Measurements from ENCODE around the gene ZCCHC14. TPM values are rescaled to one million over a fixed set of nuclear protein-coding genes. Genes with fewer than 3 reads are reported as not detected.
A peak's percentile ranks its signal among the peaks of the same experiment; 100 is the strongest.

Gene ZCCHC14
- total and polyA plus RNA-seq, 2 of the 13 experiments (the other 11 are each of a cell fraction or from before 2014, with no cell fraction given): 12.4 to 12.5 TPM

GRCh38 chr16:87490096-87490798 lies 2.6 kb downstream of the ZCCHC14 start:
- Histone ChIP-seq H3K9me3 (ENCODE audit: low read length) (no peaks in the 10 kb centered on the region), H3K27me3 (ENCODE audit: control insufficient read depth in 1 of 2, insufficient read depth in 2 of 2, low read length in 2 of 2) (no peaks in the 10 kb centered on the region; a peak in 1 of 5 replicates), H3K27ac (ENCODE audit: extremely low read length, insufficient read depth, low read length) (peak overlapping the region; percentile 63), H3K79me2 (ENCODE audit: insufficient read depth, low read length) (peaks cover 68% of the 10 kb centered on the region), H3K36me3 (replicated peaks in 1 of 2; ENCODE audit: control insufficient read depth in 1 of 2, insufficient read depth in 2 of 2, low read length in 2 of 2) (no peaks in the 10 kb centered on the region), H4K20me1 (ENCODE audit: insufficient read depth, low read length) (peaks cover 61% of the 10 kb centered on the region), H3K4me1 (ENCODE audit: insufficient read depth, low read length) (peaks cover 70% of the 10 kb centered on the region), H2AFZ (ENCODE audit: low read length) (no peak overlapping the region), H3K4me3 (replicated peaks in 1 of 3; ENCODE audit: insufficient read depth in 1 of 3, low read depth in 2 of 3, low read length in 3 of 3) (peak overlapping the region; percentile 62 to 93 (median 85)), H3K9ac (ENCODE audit: insufficient read depth, low read depth, low read length) (peak overlapping the region; percentile 72), H3K4me2 (ENCODE audit: low read depth, low read length) (peak overlapping the region; percentile 94)
- WGBS (ENCODE audit: low lambda C conversion rate): 1% methylated on average over 16 of the region's 16 CpGs
- no peak for DNase-seq (ENCODE audit: low spot score)
- BruUV-seq (replicated peaks): no TSS peak
- ATAC-seq: no peak
- intact Hi-C loops (cut with micrococcal nuclease; ENCODE audit: unreplicated experiment): no loop called here
- no peak for FAIRE-seq
- POLR2A ChIA-PET: interaction anchor here (1.1 to 3.3 kb wide), 6 partner anchors 17 to 107 kb away, joined by 3 to 16 read pairs (median 10); partner anchors contain the start of gene FBXO31
- CTCF ChIA-PET (ENCODE audit: low intra/inter-chr PET ratio, low total read pairs): no interaction called here
- TF ChIP-seq HNF4A (CRISPR knock-in tag; IDR thresholded peaks at IDR 0.05) (peak; percentile 21; the same call in 1 of the 2 replicates), ZSCAN25 (CRISPR knock-in tag; IDR thresholded peaks at IDR 0.05) (0 out of 2 replicates have a peak, but pooled peaks have one; percentile 16), GMEB1 (CRISPR knock-in tag; IDR thresholded peaks at IDR 0.05; ENCODE audit: borderline replicate concordance) (no peak), MYPOP (CRISPR knock-in tag; IDR thresholded peaks at IDR 0.05) (peak; percentile 33; the same call in 1 of the 2 replicates), TEAD3 (CRISPR knock-in tag; optimal IDR thresholded peaks at IDR 0.05; ENCODE audit: borderline replicate concordance) (peak; percentile 11), CCDC6 (CRISPR knock-in tag; IDR thresholded peaks at IDR 0.05) (no peak), SPEN (CRISPR knock-in tag; IDR thresholded peaks at IDR 0.05; ENCODE audit: low read depth) (0 out of 2 replicates have a peak, but pooled peaks have one; percentile 10), ZBTB21 (CRISPR knock-in tag; IDR thresholded peaks at IDR 0.05) (no peak), NR2C2 (CRISPR knock-in tag; IDR thresholded peaks at IDR 0.05; ENCODE audit: borderline replicate concordance) (no peak; the same call in 1 of the 2 replicates), KLF9 (CRISPR knock-in tag; IDR thresholded peaks at IDR 0.05; ENCODE audit: low read depth) (no peak), RBFOX2 (IDR thresholded peaks at IDR 0.05; ENCODE audit: low read depth, low read length) (no peak), ZNF883 (CRISPR knock-in tag; IDR thresholded peaks at IDR 0.05; ENCODE audit: not compliant biosample characterization) (peak; percentile 3), ASH2L (IDR thresholded peaks at IDR 0.05; ENCODE audit: insufficient read length, low read depth, low read length) (peak; percentile 29), MIER3 (CRISPR knock-in tag; IDR thresholded peaks at IDR 0.05; ENCODE audit: borderline replicate concordance) (no peak), GABPA (IDR thresholded peaks at IDR 0.05; ENCODE audit: low read depth, low read length) (no peak), GABPA (CRISPR knock-in tag; IDR thresholded peaks at IDR 0.05; ENCODE audit: low read depth) (peak; percentile 55), GZF1 (CRISPR knock-in tag; IDR thresholded peaks at IDR 0.05) (0 out of 2 replicates have a peak, but pooled peaks have one; percentile 21), ZNF777 (CRISPR knock-in tag; IDR thresholded peaks at IDR 0.05) (peak; percentile 21; the same call in 1 of the 2 replicates), ZKSCAN1 (IDR thresholded peaks at IDR 0.05; ENCODE audit: low read length) (no peak)
- in situ Hi-C loops (cut with HindIII; ENCODE audit: extremely low pct_ligation_motif_present, low pct_unique_long_range_greater_than_20kb): loop anchor here (5.0 kb wide), 1 partner anchor 52 kb away; no protein-coding TSS in a partner anchor

Measured in HepG2 (cell line).